ENCODE measurements around the gene ELMO1. TPM values are rescaled to one million over a fixed set of nuclear protein-coding genes. Genes with fewer than 3 reads are reported as not detected.

ELMO1 gene
- total RNA-seq, 1 experiment from 2014 or later: 7.8 TPM

GRCh38 chr7:36875794-36876193 is 572.9 kb downstream of the ELMO1 start:
- H4K20me1 ChIP-seq (ENCODE audit: control insufficient read depth, insufficient read depth, insufficient read length): no peaks in the 10 kb centered on the region
- no peak overlapping the region for H2BK120ac ChIP-seq (ENCODE audit: low read depth, low read length, poor library complexity, severe bottlenecking)
- Mint-ChIP-seq H3K9me3 (no peaks in the 10 kb centered on the region), H3K4me3 (no peak overlapping the region), H3K27ac (0 out of 7 replicates have a peak overlapping the region, but pooled peaks of 1 of the 3 experiments have one; percentile 31), H3K36me3 (ENCODE audit: insufficient read depth in 1 of 3, low read depth in 3 of 3) (peaks cover 0 to 2% (median 0%) of the 10 kb centered on the region in 3 experiments; a peak in 1 of 7 replicates), H3K27me3 (ENCODE audit: low read depth) (no peaks in the 10 kb centered on the region), H3K4me1 (peaks cover 15 to 26% of the 10 kb centered on the region in 2 experiments)
- no peak overlapping the region for H2AFZ ChIP-seq (ENCODE audit: low read length)
- H4K5ac ChIP-seq (ENCODE audit: insufficient read length, low read depth, low read length): no peak overlapping the region
- peak overlapping the region; percentile 26; the same call in 1 of the 2 replicates for H3K14ac ChIP-seq (ENCODE audit: insufficient read depth, low read length)
- no peak for DNase-seq
- H3K18ac ChIP-seq (ENCODE audit: insufficient read length, low read depth, low read length): no peak overlapping the region
- no CpG with 5 or more reads among the region's 2 CpGs for WGBS (ENCODE audit: extremely low coverage, insufficient read length, low lambda C conversion rate)
- no peak overlapping the region for H3K9ac ChIP-seq (ENCODE audit: extremely low read depth, insufficient read length, low read length)
- no peaks in the 10 kb centered on the region for H3K27me3 ChIP-seq (ENCODE audit: insufficient read depth, low read length)
- no peak overlapping the region for H2BK15ac ChIP-seq (ENCODE audit: low read depth, low read length)
- no peak overlapping the region for H3T11ph ChIP-seq (ENCODE audit: low read length)
- H3K79me2 ChIP-seq (ENCODE audit: insufficient read depth, low read length): no peaks in the 10 kb centered on the region
- H2BK12ac ChIP-seq (ENCODE audit: insufficient read length, low read depth, low read length): no peak overlapping the region
- H3K4me1 ChIP-seq (ENCODE audit: insufficient read depth, low read length): peaks cover 5% of the 10 kb centered on the region
- H3K27ac ChIP-seq (ENCODE audit: insufficient read length, low read depth, low read length): no peak overlapping the region
- no peak overlapping the region for H3K56ac ChIP-seq (ENCODE audit: insufficient read length, low read depth, low read length)
- no peaks in the 10 kb centered on the region for H3K79me1 ChIP-seq (ENCODE audit: insufficient read depth, low read depth, low read length, poor library complexity, severe bottlenecking)
- peak overlapping the region; percentile 15 for H3K4me2 ChIP-seq (ENCODE audit: insufficient read depth, insufficient read length, low read length)
- TF ChIP-seq CTCF (conservative IDR thresholded peaks at IDR 0.05): no peak
- H2AK5ac ChIP-seq (ENCODE audit: insufficient read length, low read length): no peak overlapping the region
- H4K91ac ChIP-seq (ENCODE audit: insufficient read length, low read depth, low read length): no peak overlapping the region
- no peak overlapping the region for H2BK20ac ChIP-seq (ENCODE audit: low read depth, low read length, poor library complexity, severe bottlenecking)
- no peaks in the 10 kb centered on the region for H3K23me2 ChIP-seq (ENCODE audit: insufficient read length, low read depth, low read length, poor library complexity, severe bottlenecking)
- no peak overlapping the region for H3K23ac ChIP-seq (ENCODE audit: insufficient read length, low read depth, low read length)
- no peak overlapping the region for H4K8ac ChIP-seq (replicated peaks; ENCODE audit: insufficient read length, low read depth, low read length)
- H2BK5ac ChIP-seq (ENCODE audit: insufficient read length, low read length): no peak overlapping the region
- H3K9me3 ChIP-seq (ENCODE audit: control insufficient read depth, low read depth, low read length): no peaks in the 10 kb centered on the region
- no peak overlapping the region; the same call in 1 of the 2 replicates for H3K4ac ChIP-seq (ENCODE audit: low read depth, low read length)
